ENCODE results near the gene IRX2. TPM values are rescaled to one million over a fixed set of nuclear protein-coding genes. Genes with fewer than 3 reads are reported as not detected.

IRX2 gene
- total and polyA plus RNA-seq, 2 of the 8 experiments (the other 6 are each of a cell fraction or from before 2014, with no cell fraction given), result 23.4 to 40.4 TPM

- DNase-seq (ENCODE audit: low read depth in 1 of 2, low spot score in 2 of 2), result peak in 1 of 2 experiments; percentile 42
Measured at GRCh38 chr5:2737273-2738155, 14.0 kb downstream of the IRX2 start.

More at GRCh38 chr5:2737273-2738155, 14.0 kb downstream of the IRX2 start:
- Histone ChIP-seq H2BK120ac (replicated peaks; ENCODE audit: low read depth, low read length) (no peak overlapping the region), H2BK5ac (ENCODE audit: low read depth, low read length) (no peak overlapping the region), H3K4me2 (ENCODE audit: insufficient read depth in 1 of 2, low read depth in 2 of 2, low read length in 2 of 2) (peak overlapping the region in 1 of 2 experiments; percentile 78; a peak in 1 of 4 replicates), H3K9me3 (ENCODE audit: insufficient read depth in 2 of 2, low read depth in 1 of 2, low read length in 1 of 2) (no peaks in the 10 kb centered on the region), H2AK5ac (ENCODE audit: low read depth, low read length) (peak overlapping the region; percentile 39; the same call in 1 of the 2 replicates), H2BK15ac (ENCODE audit: low read length) (no peak overlapping the region), H3K9ac (replicated peaks in 1 of 4; ENCODE audit: extremely low read depth in 1 of 4, low read depth in 3 of 4, low read length in 3 of 4) (no peak overlapping the region), H3K56ac (replicated peaks; ENCODE audit: insufficient read length, low read depth, low read length) (no peak overlapping the region), H3K18ac (ENCODE audit: extremely low read depth, low read length) (no peak overlapping the region), H3K27me3 (replicated peaks in 1 of 4; ENCODE audit: control insufficient read depth in 3 of 4, extremely low read depth in 1 of 4, insufficient read depth in 3 of 4, low read length in 3 of 4) (peaks cover 31 to 58% (median 55%) of the 10 kb centered on the region in 4 experiments), H3K79me2 (ENCODE audit: control insufficient read depth in 1 of 2, insufficient read depth in 2 of 2, low read length in 2 of 2) (0 out of 4 replicates have a peak, but pooled peaks cover 0 to under 1% of the 10 kb centered on the region in 2 experiments), H2AFZ (ENCODE audit: low read length) (no peak overlapping the region), H3K27ac (ENCODE audit: low read depth, low read length) (no peak overlapping the region), H3K4ac (replicated peaks; ENCODE audit: insufficient read length, low read depth, low read length) (no peak overlapping the region), H2BK12ac (ENCODE audit: low read depth, low read length) (peak overlapping the region; percentile 27; the same call in 1 of the 2 replicates), H3K23me2 (ENCODE audit: low read depth, low read length) (peaks cover 6% of the 10 kb centered on the region; the same call in 1 of the 2 replicates), H3K4me3 (ENCODE audit: extremely low read depth in 1 of 4, insufficient read depth in 2 of 4, low read depth in 3 of 4, low read length in 4 of 4) (peak overlapping the region in 1 of 4 experiments; percentile 62; a peak in 1 of 8 replicates), H3K14ac (ENCODE audit: insufficient read length) (no peak overlapping the region), H3K36me3 (ENCODE audit: control insufficient read depth in 2 of 4, insufficient read depth in 4 of 4, low read length in 3 of 4) (no peaks in the 10 kb centered on the region; a peak in 2 of 8 replicates), H3K23ac (ENCODE audit: insufficient read length) (no peak overlapping the region), H2BK20ac (ENCODE audit: low read length) (no peak overlapping the region), H4K8ac (ENCODE audit: extremely low read depth, insufficient read depth, low read length) (no peak overlapping the region), H3K4me1 (replicated peaks in 1 of 4; ENCODE audit: control insufficient read depth in 3 of 4, insufficient read depth in 4 of 4, low read length in 3 of 4) (peaks cover 3 to 24% (median 12%) of the 10 kb centered on the region in 4 experiments), H4K91ac (replicated peaks; ENCODE audit: insufficient read length, low read length) (no peak overlapping the region), H3K79me1 (ENCODE audit: low read depth, low read length) (no peaks in the 10 kb centered on the region), H4K20me1 (replicated peaks in 1 of 2; ENCODE audit: control insufficient read depth in 1 of 2, insufficient read depth in 2 of 2, low read length in 2 of 2) (peaks cover 8 to 12% of the 10 kb centered on the region in 2 experiments), H4K5ac (ENCODE audit: insufficient read length, low read depth, low read length) (no peak overlapping the region)
- WGBS, 2 experiments (ENCODE audit: extremely low coverage in 1 of 2, insufficient coverage in 1 of 2, insufficient read length in 1 of 2, insufficient replicate concordance in 2 of 2, low coverage in 1 of 2, low lambda C conversion rate in 2 of 2, missing lambda C conversion rate in 1 of 2), result 86% methylated on average over 17 of the region's 17 CpGs; no CpG with 5 or more reads in 1 of the 2 experiments
- no peak for TF ChIP-seq TCF12 (IDR thresholded peaks at IDR 0.05; ENCODE audit: low read depth, low read length)
- no peak for TF ChIP-seq KDM5A (IDR thresholded peaks at IDR 0.05; ENCODE audit: low read length)
- TF ChIP-seq CHD2 (IDR thresholded peaks at IDR 0.05; ENCODE audit: low read length), result no peak
- TF ChIP-seq E2F6 (IDR thresholded peaks at IDR 0.05), result no peak
- ChIA-PET POLR2A (ENCODE audit: partially characterized antibody) (no interaction called here), CTCF (ENCODE audit: partially characterized antibody) (interaction anchor here (1.6 kb wide), 1 partner anchor 21 kb away, joined by 3 read pairs; no protein-coding TSS in a partner anchor)
- no peak for FAIRE-seq
